A549 (cell line): Measurements from ENCODE around the gene PUM2.

Source experiments
- ATOH8 ChIP-seq: fragments of 250-450 bp; sonication (Bioruptor Pico); IDR thresholded peaks from 2 replicates; pipeline ENCODE4 v1.5.0; 2020; ENCODE audit warnings: low read depth, mild to moderate bottlenecking, moderate library complexity
- CTCF ChIP-seq: fragments of >200 bp; sonication (Bioruptor Twin); formaldehyde crosslinking; IDR thresholded peaks from 3 replicates; pipeline ENCODE4 v1.5.1; 2016
- EHF ChIP-seq: fragments of 250-450 bp; sonication (Bioruptor Pico); IDR thresholded peaks from 2 replicates; pipeline ENCODE4 v1.5.0; 2020; ENCODE audit warnings: mild to moderate bottlenecking
- ELK1 ChIP-seq: fragments of 150-350 bp; IDR thresholded peaks from 2 replicates; pipeline ENCODE4 v1.6.1; 2014; ENCODE audit warnings: low read depth, mild to moderate bottlenecking, low read length
- HMGXB4 ChIP-seq: fragments of 250-450 bp; sonication (Bioruptor Pico); IDR thresholded peaks from 2 replicates; pipeline ENCODE4 v1.5.0; 2021; ENCODE audit warnings: mild to moderate bottlenecking, moderate library complexity, borderline replicate concordance
- HOXA7 ChIP-seq: fragments of 250-450 bp; sonication (Bioruptor Pico); IDR thresholded peaks from 2 replicates; pipeline ENCODE4 v1.5.0; 2020; ENCODE audit warnings: mild to moderate bottlenecking, moderate library complexity
- JUN ChIP-seq, 2 experiments: fragments of >200 bp; sonication (Bioruptor Twin); formaldehyde crosslinking; IDR thresholded peaks; 2 replicates in 1 of 2; 3 replicates in 1 of 2; pipeline ENCODE4 v1.6.1; 2016 to 2017
- NFE2L2 ChIP-seq: fragments of 150-350 bp; conservative IDR thresholded peaks from 2 replicates; pipeline ENCODE4 v1.6.1; 2014; ENCODE audit warnings: low read length
- POLR2A ChIP-seq: IDR thresholded peaks from 2 replicates; pipeline ENCODE4 v1.6.1; 2012; ENCODE audit warnings: mild to moderate bottlenecking, low read length
- RAD21 ChIP-seq, 2 experiments: fragments of >200 bp in 1 of 2; sonication (Bioruptor Twin) in 1 of 2; formaldehyde crosslinking in 1 of 2; IDR thresholded peaks in 1 of 2; conservative IDR thresholded peaks in 1 of 2; 2 replicates in 1 of 2; 3 replicates in 1 of 2; pipeline ENCODE4 v1.6.1; 2012 to 2018; ENCODE audit warnings: inconsistent platforms in 1 of 2
- RCOR1 ChIP-seq: fragments of 150-350 bp; IDR thresholded peaks from 2 replicates; pipeline ENCODE4 v1.6.1; 2014; ENCODE audit warnings: antibody characterized with exemption, low read length, low read depth
- RFX5 ChIP-seq: fragments of 450-650 bp; IDR thresholded peaks from 2 replicates; pipeline ENCODE4 v1.7.1; 2014; ENCODE audit warnings: antibody characterized with exemption, mild to moderate bottlenecking, moderate library complexity
- SMC3 ChIP-seq: fragments of >200 bp; sonication (Bioruptor Twin); formaldehyde crosslinking; IDR thresholded peaks from 3 replicates; pipeline ENCODE4 v1.6.1; 2018; ENCODE audit warnings: inconsistent platforms

- no peak for TF ChIP-seq CTCF
- TF ChIP-seq RAD21 (conservative IDR thresholded peaks at IDR 0.05 in 1 of 2, IDR thresholded peaks at IDR 0.05 in 1 of 2), result no peak
- no peak for TF ChIP-seq SMC3
- no peak for TF ChIP-seq POLR2A
- TF ChIP-seq ELK1, result no peak
- TF ChIP-seq EHF (CRISPR knock-in tag), result no peak
- no peak for TF ChIP-seq HMGXB4
- no peak for TF ChIP-seq RCOR1
- TF ChIP-seq NFE2L2, result no peak
- no peak for TF ChIP-seq JUN (IDR thresholded peaks at IDR 0.05)
- no peak for TF ChIP-seq RFX5
- TF ChIP-seq ATOH8 (CRISPR knock-in tag), result no peak
- TF ChIP-seq HOXA7 (CRISPR knock-in tag), result no peak
Measured at GRCh38 chr2:20217041-20217970, 133.3 kb downstream of the PUM2 start.
